WERI-Rb-1 (cell line): Measurements from ENCODE around the gene GSX1.
A peak's percentile ranks its signal among the peaks of the same experiment; 100 is the strongest.

Experiments
- DNase-seq: peaks from one replicate; pipeline ENCODE4 v3.0.0-alpha.2; 2020
- H3K27ac ChIP-seq: fragments of 250-450 bp; sonication (Bioruptor Pico); 2 replicates; pipeline ENCODE4 v1.5.1; 2020; ENCODE audit warnings: mild to moderate bottlenecking, moderate library complexity
- H3K27me3 ChIP-seq: fragments of 250-450 bp; sonication (Bioruptor Pico); 2 replicates; pipeline ENCODE4 v1.5.1; 2021; ENCODE audit warnings: mild to moderate bottlenecking, low read depth, moderate library complexity; ENCODE audit not compliant: insufficient read depth, severe bottlenecking
- H3K36me3 ChIP-seq: fragments of 250-450 bp; sonication (Bioruptor Pico); 2 replicates; pipeline ENCODE4 v1.5.1; 2020; ENCODE audit warnings: mild to moderate bottlenecking, moderate library complexity
- H3K4me3 ChIP-seq: 2 replicates; pipeline ENCODE4 v1.5.1; 2011; ENCODE audit warnings: low read depth, mild to moderate bottlenecking, control low read depth, low read length
- H3K9me3 ChIP-seq: fragments of 250-450 bp; sonication (Bioruptor Pico); 2 replicates; pipeline ENCODE4 v1.5.1; 2021; ENCODE audit warnings: mild to moderate bottlenecking, moderate library complexity; ENCODE audit not compliant: severe bottlenecking
- CTCF ChIP-seq: IDR thresholded peaks from 2 replicates; pipeline ENCODE4 v1.5.1; 2011; ENCODE audit warnings: low read depth, mild to moderate bottlenecking, control low read depth, inconsistent platforms, low read length

Gene GSX1

GRCh38 chr13:27795718-27796019 is 3.4 kb downstream of the GSX1 start:
- H3K36me3 ChIP-seq: no peaks in the 10 kb centered on the region
- no peak for DNase-seq
- no peak overlapping the region for H3K4me3 ChIP-seq
- H3K27me3 ChIP-seq: peaks cover 100% of the 10 kb centered on the region
- TF ChIP-seq CTCF: no peak
- H3K27ac ChIP-seq: no peak overlapping the region
- H3K9me3 ChIP-seq: peaks cover 45% of the 10 kb centered on the region

GRCh38 chr13:27796544-27797227 is 4.4 kb downstream of the GSX1 start:
- Histone ChIP-seq H3K27me3 (peaks cover 100% of the 10 kb centered on the region), H3K27ac (no peak overlapping the region), H3K9me3 (peaks cover 41% of the 10 kb centered on the region), H3K36me3 (no peaks in the 10 kb centered on the region), H3K4me3 (no peak overlapping the region)
- DNase-seq: no peak
- TF ChIP-seq CTCF: no peak

- H3K36me3 ChIP-seq: no peaks in the 10 kb centered on the region
- peak; percentile 49 for DNase-seq
- peaks cover 36% of the 10 kb centered on the region for H3K9me3 ChIP-seq
- peak; percentile 48 for TF ChIP-seq CTCF
- no peak overlapping the region for H3K27ac ChIP-seq
- peaks cover 100% of the 10 kb centered on the region for H3K27me3 ChIP-seq
- H3K4me3 ChIP-seq: no peak overlapping the region
Observed at GRCh38 chr13:27797228-27797624, 4.9 kb downstream of the GSX1 start.

- TF ChIP-seq CTCF: no peak
- no peak overlapping the region for H3K27ac ChIP-seq
- DNase-seq: no peak
- H3K4me3 ChIP-seq: no peak overlapping the region
- peaks cover 98% of the 10 kb centered on the region for H3K27me3 ChIP-seq
- H3K36me3 ChIP-seq: no peaks in the 10 kb centered on the region
- H3K9me3 ChIP-seq: peaks cover under 1% of the 10 kb centered on the region
Observed at GRCh38 chr13:27806744-27807387, 14.6 kb downstream of the GSX1 start.

GRCh38 chr13:27808851-27809550 is 16.7 kb downstream of the GSX1 start:
- peaks cover 11% of the 10 kb centered on the region for H3K9me3 ChIP-seq
- no peak for DNase-seq
- TF ChIP-seq CTCF: no peak
- H3K36me3 ChIP-seq: no peaks in the 10 kb centered on the region
- H3K27ac ChIP-seq: no peak overlapping the region
- peaks cover 99% of the 10 kb centered on the region for H3K27me3 ChIP-seq
- H3K4me3 ChIP-seq: no peak overlapping the region
